Smooth muscle cell of bladder (primary cell): ENCODE data around the gene RECQL5. TPM values are rescaled to one million over a fixed set of nuclear protein-coding genes. Genes with fewer than 3 reads are reported as not detected.

ENCODE experiments used
- total RNA-seq: library from RNA; depleted of rRNA; stranded (reverse); fragments of >200 nt; gene quantifications from 2 replicates; pipeline ENCODE4 v1.2.3, GENCODE V29; 2014

The RECQL5 gene
- total RNA-seq: 14.6 and 19.6 TPM in 2 replicates

DNA sequence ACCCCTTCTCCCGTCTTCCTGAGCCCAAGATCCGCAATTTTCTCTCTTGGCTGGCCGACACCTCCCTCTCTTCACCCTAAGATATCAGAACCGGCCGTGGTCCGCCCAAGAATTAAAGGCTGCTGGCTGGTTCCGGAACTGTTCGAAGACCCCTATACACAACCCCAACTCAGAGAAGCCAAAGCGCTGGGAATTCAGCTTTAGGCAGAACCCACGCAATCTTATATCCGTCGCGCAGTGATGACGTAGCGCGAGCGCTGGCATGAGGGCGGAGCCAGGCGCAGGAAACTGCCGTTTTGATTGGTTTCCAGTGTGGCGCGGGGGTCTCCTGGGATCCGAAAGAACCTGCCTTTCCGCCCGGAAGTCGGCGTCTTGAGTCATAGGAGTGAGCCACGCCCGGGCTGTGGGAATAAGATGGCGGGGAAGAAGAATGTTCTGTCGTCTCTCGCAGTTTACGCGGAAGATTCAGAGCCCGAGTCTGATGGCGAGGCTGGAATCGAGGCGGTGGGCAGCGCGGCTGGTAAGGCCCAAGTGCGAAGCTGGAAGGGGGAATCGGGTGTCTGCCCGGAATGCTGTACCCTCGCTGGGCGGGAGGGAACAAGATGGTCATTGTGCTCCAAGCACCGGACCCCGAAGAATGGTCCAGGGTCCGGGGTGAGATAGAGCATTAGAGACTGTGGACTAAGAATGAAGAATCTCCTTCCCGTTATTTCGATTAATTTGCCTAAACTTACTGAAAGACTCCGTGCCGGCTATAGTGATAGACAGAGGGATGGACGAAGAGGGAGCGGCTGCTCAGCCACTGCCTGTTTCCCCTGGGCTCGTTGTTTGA, at the start of gene RECQL5, which contains the start of gene SAP30BP:
Gene RECQL5 (minus strand): TSS at position 196 of the 832 bp plus-strand sequence. CDS start 597 bp downstream, outside the sequence.
Gene SAP30BP (plus strand): TSS at position 380 of the 832 bp plus-strand sequence. CDS start 35 bp downstream, at position 415.

GRCh38 chr17:75632863-75633485, 34.0 kb downstream of the RECQL5 start, which contains the start of gene SMIM5:
Gene SMIM5 (plus strand): TSS chr17:75633434. CDS start chr17:75640202, 6,768 bp downstream.

DNA sequence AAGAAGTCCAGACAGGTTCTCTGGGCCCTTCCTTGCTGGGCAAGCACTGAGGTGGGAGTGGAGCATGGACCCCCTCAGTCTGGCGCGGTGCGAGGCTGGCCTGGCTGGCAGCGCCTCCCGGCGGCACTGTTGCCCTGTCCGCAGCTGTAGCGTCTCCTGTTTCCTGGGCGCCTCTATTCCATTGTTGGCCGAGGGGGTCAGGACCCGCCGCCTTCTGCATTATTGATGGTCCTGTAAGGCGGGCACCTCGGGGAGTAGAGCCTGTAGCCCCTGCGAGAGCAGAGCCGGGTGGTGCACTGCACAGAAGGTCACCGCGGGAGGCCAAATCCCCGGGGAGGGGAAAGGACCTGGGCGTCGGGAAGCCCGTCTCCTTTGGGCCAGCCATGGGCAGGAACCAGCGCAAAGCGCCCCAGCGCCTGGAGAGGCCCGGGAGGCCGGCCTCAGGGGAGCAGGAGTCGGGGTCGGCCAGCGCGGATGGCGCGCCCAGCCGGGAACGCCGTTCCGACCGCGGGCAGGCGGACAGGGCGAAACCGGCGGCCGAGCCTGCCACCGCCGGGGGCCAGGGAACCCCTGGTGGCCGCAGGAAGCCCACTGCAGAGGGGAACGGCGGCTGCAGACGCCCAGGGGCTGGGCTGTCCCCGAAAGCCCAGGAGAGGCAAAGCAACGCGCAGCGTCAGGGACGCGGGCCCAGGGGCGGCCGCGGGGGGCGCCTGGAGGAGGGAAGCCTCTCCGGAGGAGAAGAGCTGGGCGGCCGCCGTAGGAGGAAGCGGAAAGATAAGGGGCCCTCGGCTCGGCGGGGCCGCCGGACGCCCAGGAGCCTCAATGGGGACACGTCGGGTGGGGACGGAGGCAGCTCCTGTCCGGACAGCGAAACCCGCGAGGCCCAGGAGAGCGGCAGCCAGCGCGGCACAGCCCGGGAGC, 79.0 kb downstream of the RECQL5 start, which contains the start of gene MYO15B:
Gene MYO15B (plus strand): TSS at position 126 of the 921 bp plus-strand sequence. CDS start 258 bp downstream, at position 384.

Other genes starting within 250 kb of the RECQL5 start
- gene TMEM94, start 210.5 kb downstream of the RECQL5 start, total RNA-seq: 20.1 and 20.5 TPM in 2 replicates
- gene CASKIN2, start 151.6 kb downstream of the RECQL5 start, total RNA-seq: 3.4 and 5.2 TPM in 2 replicates
- 6.3 and 10.4 TPM in 2 replicates for gene TSEN54, start 150.6 kb downstream of the RECQL5 start, total RNA-seq
- 0.14 and 0.37 TPM in 2 replicates for gene LLGL2, start 141.5 kb downstream of the RECQL5 start, total RNA-seq
- gene MYO15B, start 79.4 kb downstream of the RECQL5 start, total RNA-seq: 2.0 and 3.9 TPM in 2 replicates
- not detected in 2 replicates for gene SMIM5, start 33.7 kb downstream of the RECQL5 start, total RNA-seq
- 47.8 and 51.7 TPM in 2 replicates for gene SAP30BP, start 184 bp upstream of the RECQL5 start, total RNA-seq
- 0.28 TPM in 2 replicates for gene ITGB4, start 54.3 kb upstream of the RECQL5 start, total RNA-seq
- gene GALK1, start 98.0 kb upstream of the RECQL5 start, total RNA-seq: 43.2 and 49.0 TPM in 2 replicates
- gene UNK, start 117.7 kb upstream of the RECQL5 start, total RNA-seq: 10.0 and 15.1 TPM in 2 replicates
- 0.46 and 0.57 TPM in 2 replicates for gene UNC13D, start 177.2 kb upstream of the RECQL5 start, total RNA-seq
- gene WBP2, start 188.2 kb upstream of the RECQL5 start, total RNA-seq: 22.3 and 22.5 TPM in 2 replicates
- gene TRIM47, start 211.4 kb upstream of the RECQL5 start, total RNA-seq: 12.3 and 14.1 TPM in 2 replicates
- 13.5 and 16.1 TPM in 2 replicates for gene TRIM65, start 229.8 kb upstream of the RECQL5 start, total RNA-seq
- 21.4 and 21.9 TPM in 2 replicates for gene MRPL38, start 237.7 kb upstream of the RECQL5 start, total RNA-seq